Psoas muscle (tissue), 8 donors: ENCODE data around the gene RAB11FIP4. TPM values are rescaled to one million over a fixed set of nuclear protein-coding genes. Genes with fewer than 3 reads are reported as not detected.

Experiments
- ATAC-seq, 4 donors: fragments of 200-7000 bp; cut with Tn5 transposase; one replicate each; pipeline ENCODE4 v1.9.1; 2020; ENCODE audit warnings: moderate library complexity in 3 of 4, mild to moderate bottlenecking in 2 of 4
- DNase-seq, 2 donors: peaks; one replicate each; pipeline ENCODE4 v3.0.0-alpha.2; 2020
- H3K27ac ChIP-seq: fragments of 200-600 bp; one replicate; pipeline ENCODE4 v1.8.0; 2022
- H3K27me3 ChIP-seq, 3 donors: fragments of 200-600 bp in 1 of 3; one replicate each; pipeline versions ENCODE4 v1.6.1 to v1.8.0; 2013 to 2022; ENCODE audit warnings: low read length in 2 of 3, mild to moderate bottlenecking in 2 of 3, moderate library complexity in 1 of 3; ENCODE audit not compliant: insufficient read depth in 3 of 3
- H3K36me3 ChIP-seq, 2 donors: fragments of 200-600 bp in 1 of 2; one replicate each; pipeline versions ENCODE4 v1.6.1 to v1.8.0; 2013 to 2022; ENCODE audit warnings: low read depth in 1 of 2, mild to moderate bottlenecking in 1 of 2, moderate library complexity in 1 of 2; ENCODE audit not compliant: insufficient read depth in 1 of 2
- H3K4me1 ChIP-seq: fragments of 200-600 bp; one replicate; pipeline ENCODE4 v1.8.0; 2022
- H3K4me3 ChIP-seq: fragments of 200-600 bp; one replicate; pipeline ENCODE4 v1.8.0; 2022; ENCODE audit warnings: mild to moderate bottlenecking
- H3K9me3 ChIP-seq: fragments of 200-600 bp; one replicate; pipeline ENCODE4 v1.8.0; 2022
- WGBS, 3 donors: extraction: QIAGEN DNeasy Blood & Tissue Kit; methylation state at CpG; one replicate each; pipeline versions ENCODE4 v1.1.6 to v1.1.7; 2013; 5-methylcytosine and 5-hydroxymethylcytosine counted together
- intact Hi-C, 2 donors: fragments of 100-400 bp; cut with DNase I; formaldehyde crosslinking; loops; one replicate each; pipeline versions ENCODE4 v1.11.0 to v1.14.2; 2022
- polyA plus RNA-seq, 3 donors: library from polyadenylated mRNA; stranded (reverse); fragments of 200-250 nt; gene quantifications; one replicate each; pipeline ENCODE4 v1.2.3, GENCODE V29; 2013
- total RNA-seq, 4 donors: library from RNA; stranded (reverse); fragmentation: NEBNext Ultra II Directional in 2 of 4; extraction: Animal tissue kit (Norgen Biotek cat#: 25700) in 2 of 4; gene quantifications; one replicate each; pipeline versions ENCODE4 v1.2.1 to v1.2.4, GENCODE V29; 2021 to 2023
- TF ChIP-seq, protein P1 (sequence below): fragments of 200-600 bp; IDR thresholded peaks from one replicate; pipeline ENCODE4 v1.8.0; 2022; ENCODE audit warnings: antibody characterized with exemption
- donor health status: healthy with polysubstance abuse.
- donor health status: DM: no; HTN: no; CAD: no; lungs with moderate emphysema.
- donor health status: Bipolar disorder and iron deficiency.
- donor health status: healthy.
- donor health status: DM: yes; HTN: yes; CAD: no.
- donor health status: DM: no; HTN: no; CAD: no.
- donor health status: DM: no; HTN: no; CAD: no.
- donor health status: DM: yes; HTN: yes; CAD: no.

The RAB11FIP4 gene
- total and polyA plus RNA-seq, 7 donors, result 0.04 to 1.8 (median 0.41) TPM

DNA sequence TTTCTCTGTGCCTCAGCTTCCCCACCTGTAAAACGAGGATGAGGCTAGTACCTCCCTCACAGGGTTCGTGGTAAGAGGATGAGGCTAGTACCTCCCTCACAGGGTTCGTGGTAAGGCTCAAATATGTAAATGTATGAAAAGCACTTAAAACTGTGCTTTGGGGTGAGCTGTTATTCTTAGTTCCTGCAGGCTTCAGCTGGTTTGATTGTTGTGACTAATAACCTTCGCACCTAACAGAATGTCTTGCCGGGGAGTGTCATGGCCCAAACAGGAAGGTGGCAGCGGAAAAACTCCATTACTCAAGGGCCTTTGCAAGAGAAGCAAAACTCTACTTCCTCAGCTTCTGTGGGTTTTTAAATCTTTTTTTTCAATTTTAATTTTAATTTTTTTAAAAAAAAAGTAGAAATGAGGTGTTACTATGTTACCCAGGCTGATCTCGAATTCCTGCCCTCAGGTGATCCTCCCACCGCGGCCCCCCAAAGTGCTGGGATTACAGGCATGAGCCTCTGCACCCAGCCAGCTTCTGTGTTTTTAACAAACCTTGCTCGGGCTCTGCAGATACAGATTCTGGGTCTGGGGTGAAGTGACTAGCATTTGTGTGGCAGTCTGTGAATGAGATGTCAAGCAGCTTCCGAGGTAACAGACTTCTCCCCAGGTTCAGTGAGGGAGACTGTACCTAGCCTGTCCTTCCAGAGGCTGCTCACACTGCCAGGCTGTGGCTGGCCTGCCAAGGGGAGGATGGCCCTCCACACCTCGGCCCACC lies 103.0 kb downstream of the RAB11FIP4 start:
- Histone ChIP-seq H3K27me3 (no peaks in the 10 kb centered on the region), H3K4me3 (no peak overlapping the region), H3K36me3 (no peaks in the 10 kb centered on the region), H3K27ac (no peak overlapping the region), H3K9me3 (no peaks in the 10 kb centered on the region), H3K4me1 (peaks cover 3% of the 10 kb centered on the region)
- 80 to 84% (median 84%) methylated on average over 12 of the region's 12 CpGs for WGBS, 3 donors
- DNase-seq (peak in 1 of 2 donors; percentile 21), ATAC-seq (no peak)
- TF ChIP-seq, protein P1, sequence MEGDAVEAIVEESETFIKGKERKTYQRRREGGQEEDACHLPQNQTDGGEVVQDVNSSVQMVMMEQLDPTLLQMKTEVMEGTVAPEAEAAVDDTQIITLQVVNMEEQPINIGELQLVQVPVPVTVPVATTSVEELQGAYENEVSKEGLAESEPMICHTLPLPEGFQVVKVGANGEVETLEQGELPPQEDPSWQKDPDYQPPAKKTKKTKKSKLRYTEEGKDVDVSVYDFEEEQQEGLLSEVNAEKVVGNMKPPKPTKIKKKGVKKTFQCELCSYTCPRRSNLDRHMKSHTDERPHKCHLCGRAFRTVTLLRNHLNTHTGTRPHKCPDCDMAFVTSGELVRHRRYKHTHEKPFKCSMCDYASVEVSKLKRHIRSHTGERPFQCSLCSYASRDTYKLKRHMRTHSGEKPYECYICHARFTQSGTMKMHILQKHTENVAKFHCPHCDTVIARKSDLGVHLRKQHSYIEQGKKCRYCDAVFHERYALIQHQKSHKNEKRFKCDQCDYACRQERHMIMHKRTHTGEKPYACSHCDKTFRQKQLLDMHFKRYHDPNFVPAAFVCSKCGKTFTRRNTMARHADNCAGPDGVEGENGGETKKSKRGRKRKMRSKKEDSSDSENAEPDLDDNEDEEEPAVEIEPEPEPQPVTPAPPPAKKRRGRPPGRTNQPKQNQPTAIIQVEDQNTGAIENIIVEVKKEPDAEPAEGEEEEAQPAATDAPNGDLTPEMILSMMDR, result no peak
- intact Hi-C loops, result no loop called here

DNA sequence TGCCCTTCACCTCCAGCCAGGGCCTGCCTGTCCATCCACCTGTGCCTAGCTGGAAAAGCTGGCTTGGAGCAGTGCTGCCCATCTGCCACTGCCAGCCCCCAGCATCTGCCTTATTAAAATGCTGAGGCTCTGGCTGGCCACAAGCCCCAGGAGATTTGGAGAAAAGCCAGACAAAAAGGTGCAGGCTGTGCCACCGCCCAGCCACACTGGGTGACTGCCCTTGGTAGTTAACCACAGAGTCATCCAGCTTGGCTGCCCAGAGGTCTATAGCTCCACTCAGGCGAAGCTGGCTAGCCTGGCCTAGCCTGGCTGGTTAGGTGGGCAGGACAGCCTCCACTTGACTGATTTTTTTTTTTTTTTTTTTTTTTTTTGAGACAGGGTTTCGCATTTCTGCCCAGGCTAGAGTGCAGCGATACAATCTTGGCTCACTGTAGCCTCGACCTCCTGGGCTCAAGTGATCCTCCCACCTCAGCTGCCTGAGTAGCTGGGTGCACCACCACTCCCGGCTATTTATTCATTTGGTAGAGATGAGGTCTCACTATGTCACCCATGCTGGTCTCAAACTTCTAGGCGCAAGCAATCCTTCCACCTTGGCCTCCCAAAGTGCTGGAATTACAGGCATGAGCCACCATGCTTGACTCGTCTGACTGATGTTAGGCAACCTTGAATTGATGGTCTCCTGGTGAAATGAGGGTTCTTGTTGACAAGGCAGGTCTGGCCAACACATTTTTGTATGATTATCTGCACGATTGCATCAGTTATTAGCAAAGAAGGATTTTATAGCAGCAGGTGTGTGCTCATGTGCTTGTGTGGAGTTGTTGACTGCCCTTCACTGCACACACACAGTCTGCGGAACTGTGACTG lies 103.8 kb downstream of the RAB11FIP4 start:
- TF ChIP-seq, protein P1, result no peak
- no peaks in the 10 kb centered on the region for H3K9me3 ChIP-seq
- H3K27me3 ChIP-seq, result no peaks in the 10 kb centered on the region
- ATAC-seq (no peak), DNase-seq (peak in 1 of 2 donors; percentile 20)
- no peak overlapping the region for H3K4me3 ChIP-seq
- no peak overlapping the region for H3K27ac ChIP-seq
- H3K4me1 ChIP-seq, result peaks cover 8% of the 10 kb centered on the region
- intact Hi-C loops, result no loop called here
- 81 to 90% (median 86%) methylated on average over 9 to 10 of the region's 10 CpGs for WGBS, 3 donors
- no peaks in the 10 kb centered on the region for H3K36me3 ChIP-seq

DNA sequence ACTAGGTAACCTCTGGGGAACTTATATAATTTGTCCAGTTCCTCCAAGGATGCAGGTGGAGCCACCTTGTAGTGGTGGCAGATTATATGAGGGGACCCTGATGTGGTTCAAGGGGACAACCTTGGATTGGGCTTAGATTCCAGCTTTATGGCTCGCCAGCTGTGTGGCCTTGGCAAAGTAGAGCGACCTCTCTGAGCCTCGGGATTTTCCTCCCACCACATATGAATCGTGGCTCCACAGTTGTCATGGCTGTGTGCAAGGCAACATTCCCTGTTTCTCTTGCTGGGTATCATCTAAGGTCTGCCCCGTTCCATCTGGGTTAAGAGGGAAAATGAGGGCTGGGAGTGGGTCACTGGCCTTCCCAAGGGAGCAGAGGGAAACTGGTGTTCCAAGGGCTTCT lies 104.6 kb downstream of the RAB11FIP4 start:
- H3K4me1 ChIP-seq, result peaks cover 15% of the 10 kb centered on the region
- 79 to 83% (median 83%) methylated on average over 5 of the region's 5 CpGs for WGBS, 3 donors
- DNase-seq, result peak in 1 of 2 donors; percentile 13
- TF ChIP-seq, protein P1, result no peak
- H3K9me3 ChIP-seq, result no peaks in the 10 kb centered on the region
- no peak overlapping the region for H3K4me3 ChIP-seq
- no peaks in the 10 kb centered on the region for H3K36me3 ChIP-seq
- no peak overlapping the region for H3K27ac ChIP-seq
- ATAC-seq, result no peak
- H3K27me3 ChIP-seq, result no peaks in the 10 kb centered on the region
- intact Hi-C loops, result no loop called here

DNA sequence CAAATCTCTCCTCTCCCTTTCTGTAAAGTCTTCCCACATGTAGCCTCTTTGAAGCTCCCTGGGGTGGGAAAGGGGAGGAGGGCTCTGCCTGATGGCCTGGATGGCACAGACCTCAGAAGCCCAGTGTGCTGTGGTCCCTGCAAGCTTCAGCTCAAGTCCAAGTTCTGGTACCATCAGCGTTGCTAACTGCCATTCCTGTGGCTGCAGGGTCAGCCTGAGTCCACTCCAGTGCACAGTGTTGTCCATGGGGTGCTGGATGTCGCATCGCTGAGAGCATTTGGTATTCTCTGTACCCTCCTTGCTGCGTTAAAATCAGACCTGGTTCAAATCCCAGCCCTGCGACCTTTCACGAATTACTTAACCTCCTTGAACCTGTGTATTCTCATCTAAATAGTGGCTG lies 105.1 kb downstream of the RAB11FIP4 start:
- 79 to 81% (median 79%) methylated on average over 6 of the region's 6 CpGs for WGBS, 3 donors
- no peak overlapping the region for H3K4me3 ChIP-seq
- TF ChIP-seq, protein P1, result no peak
- no peak overlapping the region for H3K27ac ChIP-seq
- intact Hi-C loops, result no loop called here
- H3K4me1 ChIP-seq, result peaks cover 16% of the 10 kb centered on the region
- DNase-seq, result peak in 1 of 2 donors; percentile 28
- ATAC-seq, result no peak
- H3K36me3 ChIP-seq, result no peaks in the 10 kb centered on the region
- no peaks in the 10 kb centered on the region for H3K9me3 ChIP-seq
- H3K27me3 ChIP-seq, result no peaks in the 10 kb centered on the region
